Nephron progenitor cell (in vitro differentiated cells): Measurements from ENCODE around the gene PNMT.
"Not testable (repeated sequence)": the region's sequence is repeated elsewhere in the genome, so short reads cannot be mapped to it uniquely, and the experiment has no call there.

Experiments
- DNase-seq: peaks from one replicate; pipeline ENCODE4 v3.0.0; 2021
- H3K27ac Mint-ChIP-seq: 2 replicates; pipeline ENCODE4 v1.8.0; 2021; ENCODE audit warnings: mild to moderate bottlenecking, moderate library complexity, mixed read lengths
- H3K27me3 Mint-ChIP-seq: 2 replicates; pipeline ENCODE4 v1.8.0; 2021; ENCODE audit warnings: mild to moderate bottlenecking, low read depth, mixed read lengths; ENCODE audit not compliant: poor library complexity
- H3K36me3 Mint-ChIP-seq: 2 replicates; pipeline ENCODE4 v1.8.0; 2021; ENCODE audit warnings: low read depth, mixed read lengths
- H3K4me1 Mint-ChIP-seq: 2 replicates; pipeline ENCODE4 v1.8.0; 2021; ENCODE audit warnings: mixed read lengths
- H3K4me3 Mint-ChIP-seq: 2 replicates; pipeline ENCODE4 v1.8.0; 2021; ENCODE audit warnings: mild to moderate bottlenecking, moderate library complexity, mixed read lengths
- H3K9me3 Mint-ChIP-seq: 2 replicates; pipeline ENCODE4 v1.8.0; 2021; ENCODE audit warnings: mild to moderate bottlenecking, moderate library complexity, mixed read lengths
- CTCF ChIP-seq: fragments of 200-600 bp; sonication (generic); IDR thresholded peaks from 2 replicates; pipeline ENCODE4 v1.5.0; 2021; ENCODE audit warnings: antibody characterized with exemption

PNMT gene

GRCh38 chr17:39695089-39695474, 26.8 kb downstream of the PNMT start:
- Mint-ChIP-seq H3K27ac (no peak overlapping the region), H3K4me3 (no peak overlapping the region), H3K27me3 (peaks cover 30% of the 10 kb centered on the region), H3K36me3 (no peaks in the 10 kb centered on the region), H3K9me3 (no peaks in the 10 kb centered on the region), H3K4me1 (peaks cover 38% of the 10 kb centered on the region)
- no peak for DNase-seq
- no peak for TF ChIP-seq CTCF

GRCh38 chr17:39696731-39697130, 28.5 kb downstream of the PNMT start:
- H3K27me3 Mint-ChIP-seq, result peaks cover 21% of the 10 kb centered on the region
- TF ChIP-seq CTCF, result no peak
- no peak overlapping the region for H3K4me3 Mint-ChIP-seq
- peaks cover 50% of the 10 kb centered on the region for H3K4me1 Mint-ChIP-seq
- DNase-seq, result no peak
- no peaks in the 10 kb centered on the region for H3K9me3 Mint-ChIP-seq
- no peaks in the 10 kb centered on the region for H3K36me3 Mint-ChIP-seq
- H3K27ac Mint-ChIP-seq, result no peak overlapping the region

- Mint-ChIP-seq H3K4me1 (peaks cover 63% of the 10 kb centered on the region), H3K4me3 (no peak overlapping the region), H3K9me3 (no peaks in the 10 kb centered on the region)
Measured at GRCh38 chr17:39697961-39698360, 29.7 kb downstream of the PNMT start.

GRCh38 chr17:39699157-39699817, 31.0 kb downstream of the PNMT start:
- H3K4me3 Mint-ChIP-seq, result peak overlapping the region; percentile 96

More at GRCh38 chr17:39697961-39698360, 29.7 kb downstream of the PNMT start:
- Mint-ChIP-seq H3K36me3 (no peaks in the 10 kb centered on the region), H3K27me3 (peaks cover 21% of the 10 kb centered on the region), H3K27ac (no peak overlapping the region)
- no peak for DNase-seq
- no peak for TF ChIP-seq CTCF

GRCh38 chr17:39699818-39700147, 31.5 kb downstream of the PNMT start, which contains the start of gene ERBB2:
TSS of gene ERBB2 (plus strand) at chr17:39700064. CDS start at chr17:39700239, 175 bp downstream.
- Mint-ChIP-seq H3K36me3 (no peaks in the 10 kb centered on the region), H3K9me3 (no peaks in the 10 kb centered on the region), H3K27ac (no peak within 1 kb of the TSS), H3K4me1 (peaks cover 72% of the 10 kb centered on the region), H3K27me3 (peaks cover 24% of the 10 kb centered on the region), H3K4me3 (peak within 1 kb of the TSS; percentile 96)
- TF ChIP-seq CTCF, result no peak
- peak; percentile 66 for DNase-seq

More at GRCh38 chr17:39699157-39699817, 31.0 kb downstream of the PNMT start:
- Mint-ChIP-seq H3K4me1 (peaks cover 72% of the 10 kb centered on the region), H3K27me3 (peaks cover 21% of the 10 kb centered on the region)
- H3K27ac Mint-ChIP-seq, DNase-seq, H3K9me3 Mint-ChIP-seq, H3K36me3 Mint-ChIP-seq: not testable (repeated sequence)

GRCh38 chr17:39700148-39700987, 32.1 kb downstream of the PNMT start:
- Mint-ChIP-seq H3K9me3 (no peaks in the 10 kb centered on the region), H3K4me3 (peak overlapping the region; percentile 96), H3K36me3 (no peaks in the 10 kb centered on the region), H3K4me1 (peaks cover 72% of the 10 kb centered on the region), H3K27me3 (peaks cover 25% of the 10 kb centered on the region), H3K27ac (no peak overlapping the region)
- peak; percentile 54 for DNase-seq
- TF ChIP-seq CTCF, result no peak
